HG03565 (cell line): ENCODE measurements around the gene SERP2.

ENCODE experiments used
- ATAC-seq: cut with Tn5 transposase; IDR thresholded peaks from one replicate; pipeline ENCODE4 v1.9.1; 2021; ENCODE audit warnings: mild to moderate bottlenecking, moderate library complexity; ENCODE audit not compliant: unreplicated experiment

SERP2 gene

DNA sequence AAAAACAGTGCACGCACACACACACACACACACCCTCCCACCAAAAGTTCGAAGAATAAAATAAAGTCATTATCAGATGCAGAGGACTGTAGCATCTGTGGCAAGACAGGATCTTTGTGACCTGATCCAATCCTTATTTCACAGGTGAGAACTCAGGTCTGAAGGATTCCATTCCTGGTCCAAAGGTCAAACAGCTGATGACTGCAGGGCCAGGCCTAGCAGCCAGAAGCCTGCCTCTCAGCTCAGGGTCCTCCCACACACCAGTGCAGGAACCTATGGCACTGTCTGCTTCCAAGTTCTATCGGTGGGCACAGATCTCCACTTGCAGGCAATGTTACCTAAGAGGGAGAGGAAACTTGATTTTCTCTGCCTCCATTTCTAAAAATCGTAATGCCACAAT is 57.5 kb downstream of the SERP2 start:
- no peak for ATAC-seq

DNA sequence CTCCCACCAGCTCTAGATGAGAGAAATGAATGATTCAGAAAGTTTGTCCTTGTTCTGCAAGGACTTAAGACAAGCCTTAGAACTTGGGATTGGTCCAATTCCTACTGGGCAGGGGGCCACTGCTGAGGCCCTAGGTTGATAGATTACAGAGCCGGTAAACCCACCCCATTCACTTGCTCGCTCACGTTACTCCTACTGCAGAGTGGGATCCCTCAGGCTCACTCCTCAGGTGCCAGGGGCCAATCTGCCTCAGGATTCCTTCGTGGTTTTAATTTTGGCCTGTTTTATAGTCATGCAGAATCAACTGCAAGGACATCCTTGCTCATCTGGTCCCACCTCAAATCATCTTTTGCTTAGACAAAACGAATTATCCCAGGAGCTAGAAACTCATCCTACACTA is 59.0 kb downstream of the SERP2 start:
- no peak for ATAC-seq

DNA sequence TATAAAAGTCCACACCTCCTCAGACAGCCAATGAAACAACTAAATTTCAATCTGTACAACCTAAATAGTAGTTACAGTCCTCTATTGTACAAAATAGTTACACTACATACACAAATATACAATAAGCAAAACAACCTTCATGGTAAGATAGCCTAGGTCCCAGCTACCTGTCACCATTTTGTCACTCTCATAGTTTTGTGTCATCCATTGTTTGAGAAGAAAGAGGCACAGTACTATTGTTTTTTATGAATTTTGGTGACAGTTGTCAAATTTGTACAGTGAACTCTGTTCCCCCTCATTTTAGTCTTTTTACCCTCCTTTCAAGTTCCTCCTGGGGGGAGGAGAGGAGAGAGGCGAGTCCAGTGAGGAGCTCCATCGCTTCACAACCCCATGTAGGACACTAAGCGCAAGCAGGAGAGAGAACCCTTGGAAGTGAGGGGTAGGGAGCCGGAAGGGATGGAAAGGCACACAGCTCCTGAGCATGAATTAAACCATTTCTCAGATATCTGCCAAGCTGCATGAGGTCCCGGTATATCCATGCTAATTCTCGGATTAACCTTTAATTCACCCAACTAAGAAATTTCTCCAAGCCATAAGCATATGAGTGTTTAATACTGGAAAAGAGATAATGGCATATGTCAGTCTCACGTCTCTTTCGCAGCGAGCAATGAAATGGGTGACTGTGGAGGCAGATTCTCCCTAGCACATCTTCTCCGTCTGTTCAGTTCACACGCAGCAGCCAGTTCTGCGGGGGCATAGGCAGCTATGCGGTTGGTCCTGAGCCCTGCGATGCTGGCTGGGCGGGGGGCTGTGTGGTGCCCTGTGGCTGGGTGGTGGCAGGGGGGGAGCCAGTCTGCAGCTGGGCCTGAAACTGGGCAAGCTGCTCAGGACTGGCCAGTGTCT is 60.5 kb downstream of the SERP2 start:
- no peak for ATAC-seq

DNA sequence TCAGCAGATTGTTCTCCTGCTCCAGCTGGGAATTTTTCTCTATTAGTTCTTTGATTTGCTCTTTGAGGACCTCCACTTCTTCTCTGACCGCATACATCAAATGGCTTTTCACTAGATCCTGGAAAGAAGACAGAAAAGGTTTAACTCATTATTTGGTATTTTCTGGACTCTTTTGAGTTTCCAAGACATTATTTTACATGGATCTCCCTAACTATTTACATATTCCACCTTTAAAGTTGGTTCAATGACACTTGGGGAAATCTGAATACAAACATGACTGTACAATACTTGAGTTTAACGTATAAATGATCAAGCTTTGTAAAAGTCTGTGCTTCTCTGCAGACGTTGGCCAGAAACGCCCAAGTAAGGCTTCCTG is 61.1 kb downstream of the SERP2 start:
- no peak for ATAC-seq

DNA sequence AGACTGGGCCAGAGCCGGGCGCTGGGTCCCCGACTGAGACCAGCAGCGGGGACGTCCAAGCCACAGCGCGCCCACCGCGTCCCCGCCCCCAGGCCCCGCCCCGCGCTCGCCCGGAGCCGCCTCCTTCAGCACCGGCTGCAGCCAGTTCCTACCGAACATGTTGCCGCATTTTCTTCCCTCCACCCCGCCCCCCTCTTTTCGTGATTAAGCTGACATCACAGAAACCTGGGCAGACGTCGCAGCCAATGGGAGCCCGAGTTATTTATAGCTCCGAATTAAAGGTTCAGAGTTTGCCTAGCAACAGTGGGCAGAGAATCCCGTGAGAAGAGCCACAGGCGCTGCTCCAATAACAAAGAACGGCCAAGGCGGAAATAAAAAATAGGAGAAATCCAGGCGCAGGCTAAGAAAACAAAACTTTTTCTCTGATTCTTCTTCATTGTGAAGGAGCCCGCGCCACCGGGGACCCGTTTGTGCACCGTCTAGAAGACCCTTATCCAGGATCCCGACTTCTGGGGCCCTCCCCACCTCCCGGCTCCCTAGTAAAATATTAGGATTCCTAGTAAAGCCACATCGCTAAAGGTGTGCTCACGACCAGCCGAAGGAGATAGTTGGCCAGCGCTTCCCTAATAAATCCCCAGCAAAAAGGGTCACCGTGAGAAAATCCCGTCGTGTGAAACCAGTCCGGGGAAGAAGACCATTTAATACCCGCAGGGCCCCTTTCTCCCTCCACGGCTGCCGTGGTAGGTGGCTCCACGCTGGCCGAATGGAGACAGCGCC is 61.7 kb downstream of the SERP2 start:
- ATAC-seq = peak; percentile 47

DNA sequence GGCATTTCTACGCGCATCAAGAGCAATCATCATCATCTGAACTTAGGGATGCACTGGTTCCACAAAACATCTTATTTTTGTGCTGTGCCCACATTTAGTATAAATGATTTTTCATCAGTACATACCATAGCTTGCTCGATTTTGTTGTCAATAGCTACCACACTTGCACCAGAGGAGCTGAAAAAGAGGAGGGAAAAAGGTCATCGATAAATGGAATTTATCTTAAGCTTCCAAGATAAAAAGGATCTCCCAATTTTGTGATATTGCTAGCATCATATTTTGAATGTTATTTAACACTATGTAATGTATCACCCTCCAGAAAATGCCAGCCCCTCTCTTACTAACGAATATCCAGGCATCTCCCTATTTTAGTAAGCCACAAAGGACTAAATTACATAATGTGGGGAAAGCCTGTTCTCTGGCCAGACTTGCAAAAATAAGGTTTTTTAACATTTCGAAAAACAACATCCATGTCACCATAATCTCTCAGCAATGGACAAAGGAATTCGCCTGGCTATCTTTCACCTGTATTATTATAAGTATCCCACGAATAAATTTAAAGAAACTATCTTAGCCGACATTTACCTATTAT is 62.4 kb downstream of the SERP2 start:
- no peak for ATAC-seq

DNA sequence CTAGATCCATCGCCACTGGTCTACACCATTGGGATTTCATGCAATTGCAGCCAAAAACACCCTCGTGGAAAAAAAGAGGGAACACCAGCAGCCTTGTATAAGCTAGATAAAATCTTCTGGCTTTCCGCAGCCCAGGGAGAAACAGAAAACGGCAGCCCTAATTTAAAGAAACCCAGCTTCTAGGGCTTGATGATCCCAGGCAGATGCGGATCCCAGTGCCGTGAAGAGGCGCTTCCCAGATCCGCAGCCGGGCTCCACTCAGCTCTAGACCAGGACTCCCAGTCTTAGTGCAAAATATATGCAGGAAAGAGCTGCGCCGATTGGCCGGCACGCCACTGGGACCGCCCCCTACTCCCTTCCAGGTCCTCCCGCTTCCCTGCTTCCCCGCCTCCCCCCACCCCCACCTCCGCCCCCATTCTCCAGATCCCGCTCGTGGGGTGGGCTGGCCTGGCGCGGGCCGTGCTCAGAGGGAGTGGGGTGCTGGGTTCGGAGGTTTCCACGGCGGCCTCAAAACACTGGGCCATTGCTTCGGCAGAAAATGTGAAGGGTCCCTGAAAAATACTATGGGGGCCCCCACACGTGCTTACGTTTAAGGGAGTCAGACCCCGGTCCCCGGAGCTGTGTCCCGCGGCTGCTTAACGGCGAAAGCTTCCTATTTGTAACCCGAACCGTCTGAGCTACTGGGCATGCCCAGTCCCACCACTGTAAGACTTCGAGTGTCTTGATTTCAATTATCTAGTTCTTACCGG is 63.1 kb downstream of the SERP2 start:
- no peak for ATAC-seq

DNA sequence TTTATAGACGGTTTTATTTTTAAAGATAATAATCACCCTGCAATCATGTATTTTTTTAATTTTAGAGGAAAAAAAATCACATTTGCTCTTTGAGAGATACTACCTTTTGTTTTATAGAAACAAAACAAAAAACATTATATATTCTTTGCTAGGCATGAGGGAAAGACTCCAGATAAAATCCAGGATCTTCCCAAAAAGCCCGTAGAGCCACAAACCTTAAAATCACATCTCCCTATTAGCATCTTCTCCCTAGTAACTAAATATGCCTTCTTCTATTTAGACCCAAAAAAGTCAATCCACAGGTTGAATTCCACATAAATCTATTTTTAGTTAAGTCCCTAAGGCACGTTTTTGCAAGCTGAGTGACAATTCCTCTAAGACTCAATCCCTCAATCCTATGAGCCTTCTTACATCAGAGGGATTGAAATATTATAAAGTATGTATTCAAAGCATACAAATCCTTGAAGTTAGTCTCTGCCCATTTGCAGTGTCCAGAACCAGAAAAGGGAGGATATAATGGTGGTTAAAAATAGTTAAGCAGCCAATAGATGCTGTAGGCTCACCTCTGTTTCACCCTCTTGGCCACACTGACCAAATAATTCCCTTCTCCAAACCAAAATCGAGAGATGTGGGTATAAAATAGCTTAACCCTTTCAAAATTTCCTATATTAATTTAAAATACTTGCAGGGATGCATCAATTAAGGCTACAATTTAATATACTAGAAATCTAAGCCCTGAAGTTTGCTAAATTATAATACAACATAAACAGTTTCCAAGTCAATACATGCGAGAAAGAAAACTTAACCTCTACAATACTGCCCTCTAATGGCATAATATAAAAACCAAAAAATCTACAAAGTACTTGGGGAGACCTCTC is 64.0 kb downstream of the SERP2 start:
- ATAC-seq = no peak

DNA sequence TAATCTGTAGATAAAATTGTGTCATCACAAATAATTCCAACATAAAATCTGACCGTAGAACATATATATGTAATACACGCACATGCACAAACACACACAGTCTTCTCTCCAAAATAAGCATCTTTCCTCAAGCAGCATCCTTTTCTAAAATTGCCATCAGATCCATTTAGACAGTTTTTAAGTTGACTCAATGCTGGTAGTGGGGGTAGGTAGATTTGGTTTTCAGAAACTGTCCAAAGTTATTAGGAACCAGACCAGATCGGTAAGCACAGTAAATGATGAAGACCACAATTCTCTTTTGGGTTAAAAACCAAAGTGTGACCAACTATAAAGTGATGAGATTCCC is 64.6 kb downstream of the SERP2 start:
- ATAC-seq = no peak

DNA sequence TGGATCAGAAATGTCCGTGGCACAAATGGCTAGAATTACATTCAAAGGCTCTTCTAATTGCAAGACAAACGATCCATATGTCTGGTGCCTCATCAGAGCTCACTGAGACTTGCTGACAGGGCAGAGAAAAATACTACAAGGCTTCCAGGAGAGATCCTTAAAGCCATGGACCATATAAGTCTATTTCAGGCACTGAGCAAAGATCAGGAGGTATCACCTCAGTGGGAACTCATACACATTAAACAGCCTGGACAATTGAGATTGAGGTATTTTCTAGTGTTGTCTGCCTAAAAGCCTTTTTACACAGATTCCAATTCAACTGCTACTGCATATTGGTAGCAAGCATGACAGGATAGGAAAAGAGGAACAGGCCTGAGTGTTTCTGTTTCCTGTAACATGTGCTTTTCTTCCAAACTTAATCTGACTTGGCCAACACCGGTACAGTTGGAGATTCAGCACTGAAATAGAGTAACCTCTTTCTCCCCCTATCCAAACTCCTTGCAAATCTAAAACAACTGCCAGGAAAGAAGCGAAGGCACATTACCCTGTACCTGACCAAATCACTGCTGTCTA is 65.9 kb downstream of the SERP2 start:
- ATAC-seq = no peak

DNA sequence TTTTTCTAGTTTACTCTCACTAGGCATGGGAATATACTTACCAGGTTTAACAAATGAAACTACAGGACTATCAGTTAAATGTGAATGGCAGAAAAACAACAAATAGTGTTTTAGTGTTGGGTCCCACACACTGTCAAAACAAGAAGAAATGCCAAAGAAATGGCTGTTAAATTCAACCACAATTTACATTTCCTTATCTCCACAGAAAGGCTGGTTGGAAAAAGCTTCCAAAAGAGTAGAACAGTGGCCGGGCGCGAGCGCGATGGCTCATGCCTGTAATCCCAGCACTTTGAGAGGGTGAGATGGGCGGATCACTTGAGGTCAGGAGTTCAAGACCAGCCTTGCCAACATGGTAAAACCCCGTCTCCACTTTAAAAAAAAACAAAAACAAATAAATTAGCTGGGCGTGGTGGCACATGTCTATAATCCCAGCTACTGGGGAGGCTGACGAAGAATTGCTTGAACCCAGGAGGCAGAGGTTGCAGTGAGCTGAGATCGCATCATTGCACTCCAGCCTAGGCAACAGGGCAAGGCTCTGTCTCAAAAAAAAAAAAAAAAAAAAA is 66.5 kb downstream of the SERP2 start:
- ATAC-seq = no peak
